Endodermal cell (in vitro differentiated cells): ENCODE data around the gene PYGB. TPM values are rescaled to one million over a fixed set of nuclear protein-coding genes. Genes with fewer than 3 reads are reported as not detected.

ENCODE experiments used
- DNase-seq: peaks from one replicate; pipeline ENCODE4 v3.0.0-alpha.2; 2017
- H3K27ac ChIP-seq: 2 replicates; pipeline ENCODE4 v1.5.1; 2013; ENCODE audit warnings: mild to moderate bottlenecking, low read depth, low read length, moderate library complexity
- H3K27me3 ChIP-seq: 2 replicates; pipeline ENCODE4 v1.6.1; 2013; ENCODE audit warnings: mild to moderate bottlenecking, low read length, moderate library complexity; ENCODE audit not compliant: insufficient read depth, control insufficient read depth, poor library complexity, severe bottlenecking
- H3K36me3 ChIP-seq: 2 replicates; pipeline ENCODE4 v1.7.0; 2013; ENCODE audit warnings: mild to moderate bottlenecking, low read length, moderate library complexity; ENCODE audit not compliant: control insufficient read depth, insufficient read depth
- H3K4me1 ChIP-seq: one replicate; pipeline ENCODE4 v1.7.0; 2013; ENCODE audit warnings: low read length; ENCODE audit not compliant: control insufficient read depth, insufficient read depth
- H3K4me3 ChIP-seq: 2 replicates; pipeline ENCODE4 v1.5.1; 2013; ENCODE audit warnings: mild to moderate bottlenecking, low read length, moderate library complexity
- H3K9ac ChIP-seq: 2 replicates; pipeline ENCODE4 v1.6.1; 2013; ENCODE audit warnings: mild to moderate bottlenecking, low read length, moderate library complexity; ENCODE audit not compliant: poor library complexity, severe bottlenecking; ENCODE audit errors: extremely low read depth
- H3K9me3 ChIP-seq: 2 replicates; pipeline ENCODE4 v1.6.1; 2013; ENCODE audit warnings: mild to moderate bottlenecking, low read length, moderate library complexity; ENCODE audit not compliant: control insufficient read depth
- H3K27ac Mint-ChIP-seq: 2 replicates; pipeline ENCODE4 v1.8.0; 2020; ENCODE audit warnings: mixed read lengths
- H3K27me3 Mint-ChIP-seq: 2 replicates; pipeline ENCODE4 v1.8.0; 2021; ENCODE audit warnings: mild to moderate bottlenecking, mixed read lengths; ENCODE audit not compliant: insufficient read depth
- H3K36me3 Mint-ChIP-seq: 2 replicates; pipeline ENCODE4 v1.8.0; 2020; ENCODE audit warnings: low read depth, mixed read lengths
- H3K4me1 Mint-ChIP-seq: 2 replicates; pipeline ENCODE4 v1.8.0; 2020; ENCODE audit warnings: mixed read lengths
- H3K4me3 Mint-ChIP-seq: 2 replicates; pipeline ENCODE4 v1.8.0; 2020; ENCODE audit warnings: mild to moderate bottlenecking, moderate library complexity, mixed read lengths
- H3K9me3 Mint-ChIP-seq: 2 replicates; pipeline ENCODE4 v1.8.0; 2020; ENCODE audit warnings: mild to moderate bottlenecking, mixed read lengths
- WGBS, 2 experiments: methylation state at CpG; one replicate each; pipeline versions ENCODE4 v1.1.5 to v1.1.7; 2013; ENCODE audit warnings: missing lambda C conversion rate in 2 of 2, mixed read lengths in 1 of 2; ENCODE audit not compliant: insufficient coverage in 1 of 2, insufficient read length in 1 of 2; 5-methylcytosine and 5-hydroxymethylcytosine counted together
- total RNA-seq, 2 donors: library from RNA; stranded (reverse); fragmentation: NEBNext Ultra II Directional in 1 of 2; extraction: Animal tissue kit (Norgen Biotek cat#: 25700) in 1 of 2; gene quantifications; 2 replicates in 1 of 2; 3 replicates in 1 of 2; pipeline ENCODE4 v1.2.1, GENCODE V29; 2021
- TF ChIP-seq, protein P1 (sequence below): fragments of 200-600 bp; sonication (generic); conservative IDR thresholded peaks from 2 replicates; pipeline ENCODE4 v1.5.0; 2021; ENCODE audit warnings: antibody characterized with exemption, mild to moderate bottlenecking

Gene PYGB
- total RNA-seq, 2 donors from 2014 or later = 59.3 to 66.8 TPM

DNA sequence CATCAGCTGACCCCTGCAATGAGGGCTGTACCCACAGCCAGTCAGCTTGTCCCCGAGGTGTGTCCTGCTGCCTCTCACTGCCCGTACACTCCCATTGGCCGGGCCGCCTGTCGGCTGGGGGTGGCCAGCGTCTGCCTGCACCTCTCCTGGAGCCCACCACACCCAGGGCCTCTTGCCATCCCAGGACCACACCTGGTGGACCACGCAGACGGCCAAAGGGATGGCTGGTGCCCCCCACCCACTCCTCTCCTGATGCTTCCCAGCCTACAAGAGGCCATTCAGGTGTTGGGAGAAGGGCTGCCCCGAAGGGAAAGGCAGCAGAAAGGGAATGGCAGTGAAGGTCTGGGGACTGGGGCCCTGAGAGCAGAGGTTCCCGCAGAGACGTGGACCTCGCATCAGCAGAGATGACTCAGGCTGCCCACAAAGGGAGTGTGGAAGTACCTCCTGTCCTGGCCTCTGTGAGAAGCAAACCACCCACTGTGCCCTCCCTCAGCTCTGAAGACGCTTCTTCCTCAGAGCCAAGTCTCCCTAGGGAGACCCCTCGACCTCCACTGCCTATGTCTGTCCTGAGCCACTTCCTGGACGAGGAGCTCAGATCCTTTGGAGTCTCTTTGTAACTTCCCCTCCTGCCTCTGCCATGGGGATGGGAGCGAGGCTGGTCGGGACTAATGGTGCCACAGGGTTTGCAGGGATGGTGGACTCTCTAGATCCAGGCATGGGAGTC is 60.9 kb downstream of the PYGB start:
- no peak overlapping the region for H3K4me3 Mint-ChIP-seq
- peak overlapping the region; percentile 39 for H3K27ac Mint-ChIP-seq
- Histone ChIP-seq H3K36me3 (peaks cover 4% of the 10 kb centered on the region), H3K9me3 (no peaks in the 10 kb centered on the region), H3K9ac (no peak overlapping the region), H3K27me3 (no peaks in the 10 kb centered on the region), H3K27ac (no peak overlapping the region), H3K4me3 (no peak overlapping the region), H3K4me1 (no peaks in the 10 kb centered on the region)
- H3K27me3 Mint-ChIP-seq = no peaks in the 10 kb centered on the region
- peaks cover 6% of the 10 kb centered on the region for H3K4me1 Mint-ChIP-seq
- 93 to 97% methylated on average over 10 to 17 of the region's 17 CpGs for WGBS, 2 experiments
- TF ChIP-seq, protein P1, sequence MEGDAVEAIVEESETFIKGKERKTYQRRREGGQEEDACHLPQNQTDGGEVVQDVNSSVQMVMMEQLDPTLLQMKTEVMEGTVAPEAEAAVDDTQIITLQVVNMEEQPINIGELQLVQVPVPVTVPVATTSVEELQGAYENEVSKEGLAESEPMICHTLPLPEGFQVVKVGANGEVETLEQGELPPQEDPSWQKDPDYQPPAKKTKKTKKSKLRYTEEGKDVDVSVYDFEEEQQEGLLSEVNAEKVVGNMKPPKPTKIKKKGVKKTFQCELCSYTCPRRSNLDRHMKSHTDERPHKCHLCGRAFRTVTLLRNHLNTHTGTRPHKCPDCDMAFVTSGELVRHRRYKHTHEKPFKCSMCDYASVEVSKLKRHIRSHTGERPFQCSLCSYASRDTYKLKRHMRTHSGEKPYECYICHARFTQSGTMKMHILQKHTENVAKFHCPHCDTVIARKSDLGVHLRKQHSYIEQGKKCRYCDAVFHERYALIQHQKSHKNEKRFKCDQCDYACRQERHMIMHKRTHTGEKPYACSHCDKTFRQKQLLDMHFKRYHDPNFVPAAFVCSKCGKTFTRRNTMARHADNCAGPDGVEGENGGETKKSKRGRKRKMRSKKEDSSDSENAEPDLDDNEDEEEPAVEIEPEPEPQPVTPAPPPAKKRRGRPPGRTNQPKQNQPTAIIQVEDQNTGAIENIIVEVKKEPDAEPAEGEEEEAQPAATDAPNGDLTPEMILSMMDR = no peak
- no peak for DNase-seq
- peaks cover 13% of the 10 kb centered on the region for H3K9me3 Mint-ChIP-seq
- peaks cover 39% of the 10 kb centered on the region for H3K36me3 Mint-ChIP-seq

DNA sequence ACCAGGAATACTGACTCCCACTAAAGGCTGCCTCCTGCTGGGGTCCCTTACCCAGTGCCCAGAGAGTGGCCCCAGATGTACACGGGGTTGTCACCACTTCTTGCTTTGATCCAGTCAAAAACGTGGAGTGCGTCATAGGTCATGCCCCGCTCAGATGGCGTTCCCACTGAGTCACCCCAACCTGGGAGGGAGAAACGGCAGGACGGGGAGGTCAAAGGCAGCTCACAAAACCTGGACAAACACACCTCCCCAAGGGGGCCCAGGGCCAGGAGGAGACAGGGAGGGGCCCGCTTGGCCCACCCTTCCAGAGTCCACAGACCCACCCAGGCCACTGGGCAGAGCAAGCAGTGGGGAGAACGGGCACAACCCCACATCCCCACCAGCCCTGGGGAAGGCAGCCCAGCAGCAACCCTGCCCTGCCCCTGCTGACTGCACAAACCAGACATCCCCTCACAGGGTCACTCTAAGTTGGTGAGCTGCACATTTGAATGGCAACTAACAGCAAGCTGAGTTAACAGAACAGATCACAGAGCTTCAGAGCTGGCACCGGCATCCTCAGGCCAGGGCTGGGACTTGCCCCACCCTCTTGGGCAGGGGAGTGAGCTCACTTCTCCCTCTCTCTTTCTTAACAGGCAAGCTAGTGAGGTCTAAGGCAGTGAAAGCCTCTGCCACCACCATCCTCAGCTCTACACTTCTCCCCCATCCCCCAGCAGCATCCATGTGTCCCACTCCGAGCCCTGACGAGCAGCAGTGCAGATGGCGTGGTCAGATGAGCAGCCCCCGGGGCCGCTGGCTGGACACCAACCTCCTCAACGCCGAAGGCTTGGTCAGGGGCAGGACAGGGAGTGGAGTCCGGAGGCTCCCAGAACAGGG is 61.7 kb downstream of the PYGB start:
- Mint-ChIP-seq H3K27ac (peak overlapping the region; percentile 39), H3K4me3 (no peak overlapping the region), H3K9me3 (peaks cover 13% of the 10 kb centered on the region), H3K4me1 (peaks cover 6% of the 10 kb centered on the region), H3K27me3 (no peaks in the 10 kb centered on the region), H3K36me3 (peaks cover 46% of the 10 kb centered on the region)
- no peak overlapping the region for H3K9ac ChIP-seq
- H3K27me3 ChIP-seq = no peaks in the 10 kb centered on the region
- H3K9me3 ChIP-seq = no peaks in the 10 kb centered on the region
- TF ChIP-seq, protein P1 = no peak
- H3K4me3 ChIP-seq = no peak overlapping the region
- H3K4me1 ChIP-seq = no peaks in the 10 kb centered on the region
- H3K36me3 ChIP-seq = peaks cover 4% of the 10 kb centered on the region
- no peak for DNase-seq
- H3K27ac ChIP-seq = peak overlapping the region; percentile 48
- WGBS, 2 experiments = 89 to 91% methylated on average over 12 to 18 of the region's 18 CpGs

GRCh38 chr20:25310268-25310920 is 62.5 kb downstream of the PYGB start:
- no peaks in the 10 kb centered on the region for H3K9me3 ChIP-seq
- Mint-ChIP-seq H3K9me3 (peaks cover 14% of the 10 kb centered on the region), H3K4me3 (no peak overlapping the region), H3K36me3 (peaks cover 48% of the 10 kb centered on the region), H3K27me3 (no peaks in the 10 kb centered on the region), H3K27ac (peak overlapping the region; percentile 7), H3K4me1 (peaks cover 6% of the 10 kb centered on the region)
- no peaks in the 10 kb centered on the region for H3K27me3 ChIP-seq
- no peaks in the 10 kb centered on the region for H3K36me3 ChIP-seq
- H3K4me3 ChIP-seq = no peak overlapping the region
- TF ChIP-seq, protein P1 = peak; percentile 54
- 85% methylated on average over 6 of the region's 6 CpGs for WGBS, 2 experiments
- H3K9ac ChIP-seq = no peak overlapping the region
- no peak for DNase-seq
- H3K27ac ChIP-seq = peak overlapping the region; percentile 48
- H3K4me1 ChIP-seq = no peaks in the 10 kb centered on the region
